GM12878 (cell line): Measurements from ENCODE around the gene AGBL5. TPM values are rescaled to one million over a fixed set of nuclear protein-coding genes. Genes with fewer than 3 reads are reported as not detected.

Experiments used
- BCL3 ChIP-seq: IDR thresholded peaks from 2 replicates; pipeline ENCODE4 v1.6.1; 2011; ENCODE audit warnings: borderline replicate concordance, low read depth, mild to moderate bottlenecking, moderate library complexity, low read length; ENCODE audit not compliant: insufficient read depth, poor library complexity, severe bottlenecking
- FOXK2 ChIP-seq: fragments of 450-650 bp; IDR thresholded peaks from 2 replicates; pipeline ENCODE4 v1.6.1; 2017; ENCODE audit warnings: mild to moderate bottlenecking, moderate library complexity
- HSF1 ChIP-seq: fragments of 150-350 bp; IDR thresholded peaks from 2 replicates; pipeline ENCODE4 v1.6.1; 2014; ENCODE audit warnings: mild to moderate bottlenecking, low read depth, low read length
- MEF2A ChIP-seq: IDR thresholded peaks from 2 replicates; pipeline ENCODE4 v1.6.1; 2011; ENCODE audit warnings: low read depth, mild to moderate bottlenecking, low read length, moderate library complexity; ENCODE audit not compliant: insufficient read depth
- NFYB ChIP-seq: IDR thresholded peaks from 2 replicates; pipeline ENCODE4 v1.6.1; 2011; ENCODE audit warnings: low read depth, mild to moderate bottlenecking, low read length, improper control_type of control experiment, moderate library complexity; ENCODE audit not compliant: insufficient read depth
- RELA ChIP-seq: fragments of 450-650 bp; IDR thresholded peaks from 2 replicates; pipeline ENCODE4 v1.8.0; 2014; ENCODE audit warnings: borderline replicate concordance; ENCODE audit not compliant: partially characterized antibody
- SIN3A ChIP-seq: IDR thresholded peaks from 2 replicates; pipeline ENCODE4 v1.6.1; 2012; ENCODE audit warnings: low read depth, low read length, improper control_type of control experiment
- SIX5 ChIP-seq: IDR thresholded peaks from 2 replicates; pipeline ENCODE4 v1.6.1; 2011; ENCODE audit warnings: mild to moderate bottlenecking, low read depth, low read length, moderate library complexity; ENCODE audit not compliant: severe bottlenecking
- SP1 ChIP-seq: IDR thresholded peaks from one replicate; pipeline ENCODE4 v1.6.1; 2011; ENCODE audit warnings: low read depth, low read length
- SUPT20H ChIP-seq: IDR thresholded peaks from 2 replicates; pipeline ENCODE4 v1.6.1; 2011; ENCODE audit warnings: low read depth, mild to moderate bottlenecking, low read length, moderate library complexity, borderline replicate concordance; ENCODE audit not compliant: control insufficient read depth
- TCF12 ChIP-seq: IDR thresholded peaks from 2 replicates; pipeline ENCODE4 v1.6.1; 2011; ENCODE audit warnings: low read depth, mild to moderate bottlenecking, low read length
- ZBED1 ChIP-seq: IDR thresholded peaks from 2 replicates; pipeline ENCODE4 v1.6.1; 2016; ENCODE audit warnings: borderline replicate concordance
- ZBTB33 ChIP-seq: fragments of 450-650 bp; IDR thresholded peaks from 2 replicates; pipeline ENCODE4 v1.6.1; 2017; ENCODE audit warnings: mild to moderate bottlenecking
- polyA plus RNA-seq, 11 experiments: library from polyadenylated mRNA; depleted of rRNA in 4 of 11; unstranded in 6 of 11; stranded (reverse) in 5 of 11; fragments of >200 nt; fragmentation: Nextera tagmentation in 4 of 11; fragmentation: Illumina TruSeq in 1 of 11; extraction: Ambion mirVana in 4 of 11; extraction: Trizol in 1 of 11; gene quantifications; 1 replicate in 1 of 11; 2 replicates in 10 of 11; pipeline versions ENCODE4 v1.2.1 to v1.2.3, GENCODE V29; 2011 to 2016; ENCODE audit warnings: inconsistent platforms in 2 of 11, missing spikeins in 2 of 11, low read depth in 1 of 11
- total RNA-seq, 4 experiments: library from RNA; depleted of rRNA in 3 of 4; stranded (reverse); fragments of >200 nt in 3 of 4; fragmentation: Illumina TruSeq in 1 of 4; extraction: Trizol in 1 of 4; gene quantifications; 2 replicates each; pipeline versions ENCODE4 v1.2.1 to v1.2.3, GENCODE V29; 2013 to 2021
- TF ChIP-seq, protein P1 (sequence below): fragments of 450-650 bp; formaldehyde crosslinking; IDR thresholded peaks from 2 replicates; pipeline ENCODE4 v1.4.0; 2022; ENCODE audit warnings: mild to moderate bottlenecking, moderate library complexity
- TF ChIP-seq, protein P2 (sequence below): fragments of 450-650 bp; IDR thresholded peaks from 2 replicates; pipeline ENCODE4 v1.6.1; 2018; ENCODE audit warnings: mild to moderate bottlenecking, low read depth, moderate library complexity; ENCODE audit not compliant: partially characterized antibody
- TF ChIP-seq, protein P3 (sequence below): IDR thresholded peaks from 2 replicates; pipeline ENCODE4 v1.6.1; 2011; ENCODE audit warnings: mild to moderate bottlenecking, low read depth, low read length, moderate library complexity; ENCODE audit not compliant: insufficient replicate concordance

The AGBL5 gene
- total and polyA plus RNA-seq, 10 of the 15 experiments (the other 5 are each of a cell fraction or from before 2014, with no cell fraction given): 1.9 to 28.5 (median 19.5) TPM

GRCh38 chr2:27074738-27075565 lies 23.5 kb downstream of the AGBL5 start (continued):
- TF ChIP-seq, protein P1, sequence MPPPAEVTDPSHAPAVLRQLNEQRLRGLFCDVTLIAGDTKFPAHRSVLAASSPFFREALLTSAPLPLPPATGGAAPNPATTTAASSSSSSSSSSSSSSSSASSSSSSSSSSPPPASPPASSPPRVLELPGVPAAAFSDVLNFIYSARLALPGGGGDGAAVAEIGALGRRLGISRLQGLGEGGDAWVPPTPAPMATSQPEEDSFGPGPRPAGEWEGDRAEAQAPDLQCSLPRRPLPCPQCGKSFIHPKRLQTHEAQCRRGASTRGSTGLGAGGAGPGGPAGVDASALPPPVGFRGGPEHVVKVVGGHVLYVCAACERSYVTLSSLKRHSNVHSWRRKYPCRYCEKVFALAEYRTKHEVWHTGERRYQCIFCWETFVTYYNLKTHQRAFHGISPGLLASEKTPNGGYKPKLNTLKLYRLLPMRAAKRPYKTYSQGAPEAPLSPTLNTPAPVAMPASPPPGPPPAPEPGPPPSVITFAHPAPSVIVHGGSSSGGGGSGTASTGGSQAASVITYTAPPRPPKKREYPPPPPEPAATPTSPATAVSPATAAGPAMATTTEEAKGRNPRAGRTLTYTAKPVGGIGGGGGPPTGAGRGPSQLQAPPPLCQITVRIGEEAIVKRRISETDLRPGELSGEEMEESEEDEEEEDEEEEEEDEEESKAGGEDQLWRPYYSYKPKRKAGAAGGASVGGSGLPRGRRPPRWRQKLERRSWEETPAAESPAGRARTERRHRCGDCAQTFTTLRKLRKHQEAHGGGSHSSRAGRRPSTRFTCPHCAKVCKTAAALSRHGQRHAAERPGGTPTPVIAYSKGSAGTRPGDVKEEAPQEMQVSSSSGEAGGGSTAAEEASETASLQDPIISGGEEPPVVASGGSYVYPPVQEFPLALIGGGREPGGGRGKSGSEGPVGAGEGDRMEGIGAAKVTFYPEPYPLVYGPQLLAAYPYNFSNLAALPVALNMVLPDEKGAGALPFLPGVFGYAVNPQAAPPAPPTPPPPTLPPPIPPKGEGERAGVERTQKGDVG (CRISPR knock-in tag): no peak
- no peak for TF ChIP-seq SUPT20H
- TF ChIP-seq ZBTB33: no peak
- TF ChIP-seq, protein P2, sequence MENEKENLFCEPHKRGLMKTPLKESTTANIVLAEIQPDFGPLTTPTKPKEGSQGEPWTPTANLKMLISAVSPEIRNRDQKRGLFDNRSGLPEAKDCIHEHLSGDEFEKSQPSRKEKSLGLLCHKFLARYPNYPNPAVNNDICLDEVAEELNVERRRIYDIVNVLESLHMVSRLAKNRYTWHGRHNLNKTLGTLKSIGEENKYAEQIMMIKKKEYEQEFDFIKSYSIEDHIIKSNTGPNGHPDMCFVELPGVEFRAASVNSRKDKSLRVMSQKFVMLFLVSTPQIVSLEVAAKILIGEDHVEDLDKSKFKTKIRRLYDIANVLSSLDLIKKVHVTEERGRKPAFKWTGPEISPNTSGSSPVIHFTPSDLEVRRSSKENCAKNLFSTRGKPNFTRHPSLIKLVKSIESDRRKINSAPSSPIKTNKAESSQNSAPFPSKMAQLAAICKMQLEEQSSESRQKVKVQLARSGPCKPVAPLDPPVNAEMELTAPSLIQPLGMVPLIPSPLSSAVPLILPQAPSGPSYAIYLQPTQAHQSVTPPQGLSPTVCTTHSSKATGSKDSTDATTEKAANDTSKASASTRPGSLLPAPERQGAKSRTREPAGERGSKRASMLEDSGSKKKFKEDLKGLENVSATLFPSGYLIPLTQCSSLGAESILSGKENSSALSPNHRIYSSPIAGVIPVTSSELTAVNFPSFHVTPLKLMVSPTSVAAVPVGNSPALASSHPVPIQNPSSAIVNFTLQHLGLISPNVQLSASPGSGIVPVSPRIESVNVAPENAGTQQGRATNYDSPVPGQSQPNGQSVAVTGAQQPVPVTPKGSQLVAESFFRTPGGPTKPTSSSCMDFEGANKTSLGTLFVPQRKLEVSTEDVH: no peak
- no peak for TF ChIP-seq MEF2A
- no peak for TF ChIP-seq BCL3
- TF ChIP-seq SIX5: no peak
- no peak for TF ChIP-seq HSF1
- TF ChIP-seq SP1: no peak
- no peak for TF ChIP-seq ZBED1
- no peak for TF ChIP-seq NFYB
- TF ChIP-seq RELA: no peak
- TF ChIP-seq SIN3A: no peak
- TF ChIP-seq TCF12: peak; percentile 88
- TF ChIP-seq, protein P3, sequence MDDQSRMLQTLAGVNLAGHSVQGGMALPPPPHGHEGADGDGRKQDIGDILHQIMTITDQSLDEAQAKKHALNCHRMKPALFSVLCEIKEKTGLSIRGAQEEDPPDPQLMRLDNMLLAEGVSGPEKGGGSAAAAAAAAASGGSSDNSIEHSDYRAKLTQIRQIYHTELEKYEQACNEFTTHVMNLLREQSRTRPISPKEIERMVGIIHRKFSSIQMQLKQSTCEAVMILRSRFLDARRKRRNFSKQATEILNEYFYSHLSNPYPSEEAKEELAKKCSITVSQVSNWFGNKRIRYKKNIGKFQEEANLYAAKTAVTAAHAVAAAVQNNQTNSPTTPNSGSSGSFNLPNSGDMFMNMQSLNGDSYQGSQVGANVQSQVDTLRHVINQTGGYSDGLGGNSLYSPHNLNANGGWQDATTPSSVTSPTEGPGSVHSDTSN: no peak
- no peak for TF ChIP-seq FOXK2
